HepG2 (cell line): Measurements from ENCODE around the gene DDN. TPM values are rescaled to one million over a fixed set of nuclear protein-coding genes. Genes with fewer than 3 reads are reported as not detected.

ENCODE experiments used
- CBFB ChIP-seq: sonication (generic); formaldehyde crosslinking; IDR thresholded peaks from 2 replicates; pipeline ENCODE4 v1.4.0; 2020; ENCODE audit warnings: missing genetic modification reagents
- JARID2 ChIP-seq: sonication (generic); formaldehyde crosslinking; IDR thresholded peaks from 2 replicates; pipeline ENCODE4 v1.8.1; 2023; ENCODE audit warnings: missing genetic modification reagents, inconsistent platforms; ENCODE audit not compliant: insufficient replicate concordance
- JUNB ChIP-seq: sonication (generic); formaldehyde crosslinking; IDR thresholded peaks from 2 replicates; pipeline ENCODE4 v1.8.0; 2022; ENCODE audit warnings: missing genetic modification reagents, mild to moderate bottlenecking, borderline replicate concordance
- NFATC3 ChIP-seq: sonication (generic); formaldehyde crosslinking; IDR thresholded peaks from 2 replicates; pipeline ENCODE4 v1.5.1; 2020; ENCODE audit warnings: mild to moderate bottlenecking, missing genetic modification reagents
- SNAPC4 ChIP-seq: sonication (generic); formaldehyde crosslinking; IDR thresholded peaks from 2 replicates; pipeline ENCODE4 v1.4.0; 2020; ENCODE audit warnings: mild to moderate bottlenecking, missing genetic modification reagents
- ZNF263 ChIP-seq: sonication (generic); formaldehyde crosslinking; IDR thresholded peaks from 2 replicates; pipeline ENCODE4 v1.4.0; 2020; ENCODE audit warnings: missing genetic modification reagents
- ZNF567 ChIP-seq: sonication (generic); formaldehyde crosslinking; IDR thresholded peaks from 2 replicates; pipeline ENCODE4 v1.8.1; 2023; ENCODE audit warnings: mild to moderate bottlenecking, missing genetic modification reagents, borderline replicate concordance
- ZNF724P ChIP-seq: sonication (generic); formaldehyde crosslinking; IDR thresholded peaks from 2 replicates; pipeline ENCODE4 v1.8.0; 2022; ENCODE audit warnings: missing genetic modification reagents, borderline replicate concordance
- ZNF83 ChIP-seq: sonication (generic); formaldehyde crosslinking; IDR thresholded peaks from 2 replicates; pipeline ENCODE4 v1.4.0; 2020; ENCODE audit warnings: missing genetic modification reagents, mild to moderate bottlenecking, borderline replicate concordance
- polyA plus RNA-seq, 8 experiments: library from polyadenylated mRNA; depleted of rRNA in 3 of 8; stranded (reverse) in 7 of 8; unstranded in 1 of 8; fragments of >200 nt; fragmentation: Illumina TruSeq in 4 of 8; extraction: Trizol in 4 of 8; gene quantifications; 2 replicates each; pipeline versions ENCODE4 v1.2.1 to v1.2.3, GENCODE V29; 2011 to 2016; ENCODE audit warnings: low read depth in 4 of 8, missing spikeins in 1 of 8, mixed read lengths in 1 of 8; ENCODE audit not compliant: insufficient read depth in 1 of 8
- total RNA-seq, 5 experiments: library from RNA; depleted of rRNA; stranded (reverse); fragments of >200 nt; fragmentation: Illumina TruSeq; extraction: Trizol; gene quantifications; 2 replicates each; pipeline ENCODE4 v1.2.3, GENCODE V29; 2016; ENCODE audit warnings: low read depth in 1 of 5
- TF ChIP-seq, protein P1 (sequence below), 2 experiments: sonication (generic) in 1 of 2; formaldehyde crosslinking in 1 of 2; IDR thresholded peaks; 2 replicates each; pipeline versions ENCODE4 v1.6.1 to v1.9.0; 2014 to 2022; ENCODE audit warnings: antibody characterized with exemption in 1 of 2, borderline replicate concordance in 1 of 2, inconsistent platforms in 1 of 2, low read depth in 1 of 2, missing genetic modification reagents in 1 of 2
- TF ChIP-seq, protein P2 (sequence below): sonication (generic); formaldehyde crosslinking; IDR thresholded peaks from 2 replicates; pipeline ENCODE4 v1.4.0; 2020; ENCODE audit warnings: missing genetic modification reagents, borderline replicate concordance

Gene DDN
- total and polyA plus RNA-seq, 2 of the 13 experiments (the other 11 are each of a cell fraction or from before 2014, with no cell fraction given): 0.24 to 0.53 TPM

DNA sequence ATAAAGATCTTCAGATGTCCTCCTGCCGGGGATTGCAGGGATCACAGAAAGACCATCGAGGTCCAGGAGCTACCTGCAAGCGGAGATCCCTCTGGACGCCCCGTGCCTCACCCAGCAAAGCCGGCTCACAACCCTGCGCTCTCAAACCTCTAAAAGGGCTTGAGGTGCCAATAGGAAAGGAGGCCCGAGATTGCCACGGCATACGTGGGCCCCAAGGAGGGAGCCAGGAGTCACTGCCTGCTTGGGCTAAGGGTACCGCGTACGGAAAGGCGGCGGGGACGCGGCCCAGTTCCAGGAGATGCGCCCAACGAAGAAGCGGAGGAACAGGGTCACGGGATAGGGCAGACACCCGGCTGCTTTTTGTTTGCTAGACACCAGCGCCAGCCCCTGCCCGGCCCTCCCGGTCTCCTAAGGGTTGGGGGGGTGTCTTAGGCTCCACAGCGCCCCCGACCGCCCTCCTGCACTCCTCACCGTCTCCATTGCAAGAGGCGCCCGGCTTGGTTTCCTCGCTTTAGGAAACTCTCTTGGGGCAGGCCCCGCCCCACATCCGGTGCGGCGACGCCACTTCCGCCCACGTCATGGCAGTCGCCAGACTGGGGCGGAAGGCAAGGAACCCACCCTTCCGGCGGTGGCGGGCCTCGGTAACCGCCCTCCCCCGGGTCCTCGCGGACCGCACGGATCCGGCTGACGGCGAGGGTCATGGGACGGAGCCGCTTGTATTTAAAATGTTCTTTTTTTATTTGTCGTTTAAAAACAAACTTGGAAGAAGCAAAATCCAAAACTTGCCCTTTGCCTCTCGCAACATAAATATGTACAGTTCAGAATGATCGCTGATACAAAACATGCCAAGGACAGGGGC is 19.3 kb upstream of the DDN start, which contains the start of gene PRKAG1 (continued):
- TF ChIP-seq SNAPC4 (CRISPR knock-in tag) (peak; percentile 70), NFATC3 (CRISPR knock-in tag) (no peak), JARID2 (CRISPR knock-in tag) (no peak), CBFB (peak; percentile 62; the same call in 1 of the 2 replicates), ZNF263 (CRISPR knock-in tag) (no peak), ZNF724P (CRISPR knock-in tag) (no peak), ZNF83 (CRISPR knock-in tag) (0 out of 2 replicates have a peak, but pooled peaks have one; percentile 26), JUNB (CRISPR knock-in tag) (no peak), ZNF567 (CRISPR knock-in tag) (no peak; the same call in 1 of the 2 replicates)
- TF ChIP-seq, protein P1, sequence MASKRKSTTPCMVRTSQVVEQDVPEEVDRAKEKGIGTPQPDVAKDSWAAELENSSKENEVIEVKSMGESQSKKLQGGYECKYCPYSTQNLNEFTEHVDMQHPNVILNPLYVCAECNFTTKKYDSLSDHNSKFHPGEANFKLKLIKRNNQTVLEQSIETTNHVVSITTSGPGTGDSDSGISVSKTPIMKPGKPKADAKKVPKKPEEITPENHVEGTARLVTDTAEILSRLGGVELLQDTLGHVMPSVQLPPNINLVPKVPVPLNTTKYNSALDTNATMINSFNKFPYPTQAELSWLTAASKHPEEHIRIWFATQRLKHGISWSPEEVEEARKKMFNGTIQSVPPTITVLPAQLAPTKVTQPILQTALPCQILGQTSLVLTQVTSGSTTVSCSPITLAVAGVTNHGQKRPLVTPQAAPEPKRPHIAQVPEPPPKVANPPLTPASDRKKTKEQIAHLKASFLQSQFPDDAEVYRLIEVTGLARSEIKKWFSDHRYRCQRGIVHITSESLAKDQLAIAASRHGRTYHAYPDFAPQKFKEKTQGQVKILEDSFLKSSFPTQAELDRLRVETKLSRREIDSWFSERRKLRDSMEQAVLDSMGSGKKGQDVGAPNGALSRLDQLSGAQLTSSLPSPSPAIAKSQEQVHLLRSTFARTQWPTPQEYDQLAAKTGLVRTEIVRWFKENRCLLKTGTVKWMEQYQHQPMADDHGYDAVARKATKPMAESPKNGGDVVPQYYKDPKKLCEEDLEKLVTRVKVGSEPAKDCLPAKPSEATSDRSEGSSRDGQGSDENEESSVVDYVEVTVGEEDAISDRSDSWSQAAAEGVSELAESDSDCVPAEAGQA (IDR thresholded peaks at IDR 0.05; ENCODE audit: low read depth): peak; percentile 75
- TF ChIP-seq, protein P1 (CRISPR knock-in tag; IDR thresholded peaks at IDR 0.05; ENCODE audit: borderline replicate concordance): no peak
- TF ChIP-seq, protein P2, sequence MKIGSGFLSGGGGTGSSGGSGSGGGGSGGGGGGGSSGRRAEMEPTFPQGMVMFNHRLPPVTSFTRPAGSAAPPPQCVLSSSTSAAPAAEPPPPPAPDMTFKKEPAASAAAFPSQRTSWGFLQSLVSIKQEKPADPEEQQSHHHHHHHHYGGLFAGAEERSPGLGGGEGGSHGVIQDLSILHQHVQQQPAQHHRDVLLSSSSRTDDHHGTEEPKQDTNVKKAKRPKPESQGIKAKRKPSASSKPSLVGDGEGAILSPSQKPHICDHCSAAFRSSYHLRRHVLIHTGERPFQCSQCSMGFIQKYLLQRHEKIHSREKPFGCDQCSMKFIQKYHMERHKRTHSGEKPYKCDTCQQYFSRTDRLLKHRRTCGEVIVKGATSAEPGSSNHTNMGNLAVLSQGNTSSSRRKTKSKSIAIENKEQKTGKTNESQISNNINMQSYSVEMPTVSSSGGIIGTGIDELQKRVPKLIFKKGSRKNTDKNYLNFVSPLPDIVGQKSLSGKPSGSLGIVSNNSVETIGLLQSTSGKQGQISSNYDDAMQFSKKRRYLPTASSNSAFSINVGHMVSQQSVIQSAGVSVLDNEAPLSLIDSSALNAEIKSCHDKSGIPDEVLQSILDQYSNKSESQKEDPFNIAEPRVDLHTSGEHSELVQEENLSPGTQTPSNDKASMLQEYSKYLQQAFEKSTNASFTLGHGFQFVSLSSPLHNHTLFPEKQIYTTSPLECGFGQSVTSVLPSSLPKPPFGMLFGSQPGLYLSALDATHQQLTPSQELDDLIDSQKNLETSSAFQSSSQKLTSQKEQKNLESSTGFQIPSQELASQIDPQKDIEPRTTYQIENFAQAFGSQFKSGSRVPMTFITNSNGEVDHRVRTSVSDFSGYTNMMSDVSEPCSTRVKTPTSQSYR: no peak
